ENCODE measurements around the gene FAM124A. TPM values are rescaled to one million over a fixed set of nuclear protein-coding genes. Genes with fewer than 3 reads are reported as not detected.
A peak's percentile ranks its signal among the peaks of the same experiment; 100 is the strongest.

The FAM124A gene
- total RNA-seq, 3 donors from 2014 or later (not counting 1 experiment from before 2014, with no cell fraction given) = not detected

DNA sequence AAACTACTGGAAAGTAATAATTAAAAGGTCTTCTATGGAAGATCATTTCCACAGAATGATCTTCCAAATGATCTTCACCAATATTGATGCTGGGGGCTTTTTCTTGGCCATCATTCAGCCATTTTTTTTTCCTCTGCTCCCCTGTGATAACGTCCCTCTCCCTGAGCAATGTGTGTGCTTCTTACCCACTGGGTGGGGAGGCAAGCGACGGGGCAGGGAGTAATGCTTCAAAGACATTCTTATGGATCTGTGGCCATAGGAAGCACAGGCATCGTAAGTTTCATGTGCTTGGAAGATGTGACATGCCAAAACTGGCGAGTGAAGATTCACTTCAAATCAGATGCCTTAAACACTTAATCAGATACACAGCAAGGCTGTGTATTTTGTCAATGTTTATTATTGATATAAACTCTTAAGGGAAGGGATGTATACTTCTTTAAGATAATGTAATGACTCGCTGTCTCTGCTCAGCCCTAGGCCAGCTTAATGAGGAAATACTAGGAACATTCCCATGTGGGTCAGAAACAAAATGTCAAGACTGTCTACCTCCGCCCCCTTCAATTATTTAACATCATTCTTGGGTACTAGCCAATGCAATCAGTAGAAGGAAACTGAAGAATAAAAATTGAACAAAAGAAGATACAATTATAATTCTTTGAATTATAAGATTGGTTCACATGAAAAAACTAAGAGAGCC lies 83.2 kb downstream of the FAM124A start:
- no peak overlapping the region for H3K4me3 ChIP-seq (ENCODE audit: low read length)
- H3K27ac Mint-ChIP-seq = no peak overlapping the region
- DNase-seq = no peak
- H3K4me1 ChIP-seq (ENCODE audit: control insufficient read depth, insufficient read depth, low read length) = no peaks in the 10 kb centered on the region
- no peaks in the 10 kb centered on the region for H3K36me3 Mint-ChIP-seq
- H3K9me3 ChIP-seq (ENCODE audit: control insufficient read depth, insufficient read depth, low read length) = no peaks in the 10 kb centered on the region
- no peaks in the 10 kb centered on the region for H3K9me3 Mint-ChIP-seq
- peaks cover 0 to 8% of the 10 kb centered on the region in 2 donors for H3K27me3 Mint-ChIP-seq (ENCODE audit: low read depth in 2 of 2)
- no peak overlapping the region for H3K27ac ChIP-seq (ENCODE audit: low read length)
- TF ChIP-seq, protein P1, sequence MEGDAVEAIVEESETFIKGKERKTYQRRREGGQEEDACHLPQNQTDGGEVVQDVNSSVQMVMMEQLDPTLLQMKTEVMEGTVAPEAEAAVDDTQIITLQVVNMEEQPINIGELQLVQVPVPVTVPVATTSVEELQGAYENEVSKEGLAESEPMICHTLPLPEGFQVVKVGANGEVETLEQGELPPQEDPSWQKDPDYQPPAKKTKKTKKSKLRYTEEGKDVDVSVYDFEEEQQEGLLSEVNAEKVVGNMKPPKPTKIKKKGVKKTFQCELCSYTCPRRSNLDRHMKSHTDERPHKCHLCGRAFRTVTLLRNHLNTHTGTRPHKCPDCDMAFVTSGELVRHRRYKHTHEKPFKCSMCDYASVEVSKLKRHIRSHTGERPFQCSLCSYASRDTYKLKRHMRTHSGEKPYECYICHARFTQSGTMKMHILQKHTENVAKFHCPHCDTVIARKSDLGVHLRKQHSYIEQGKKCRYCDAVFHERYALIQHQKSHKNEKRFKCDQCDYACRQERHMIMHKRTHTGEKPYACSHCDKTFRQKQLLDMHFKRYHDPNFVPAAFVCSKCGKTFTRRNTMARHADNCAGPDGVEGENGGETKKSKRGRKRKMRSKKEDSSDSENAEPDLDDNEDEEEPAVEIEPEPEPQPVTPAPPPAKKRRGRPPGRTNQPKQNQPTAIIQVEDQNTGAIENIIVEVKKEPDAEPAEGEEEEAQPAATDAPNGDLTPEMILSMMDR (IDR thresholded peaks at IDR 0.05) = no peak
- H3K27me3 ChIP-seq (ENCODE audit: control insufficient read depth, insufficient read depth, low read length) = no peaks in the 10 kb centered on the region
- no peak overlapping the region for H3K4me3 Mint-ChIP-seq
- intact Hi-C loops (cut with micrococcal nuclease) = no loop called here
- no peaks in the 10 kb centered on the region for H3K4me1 Mint-ChIP-seq
- no peaks in the 10 kb centered on the region for H3K36me3 ChIP-seq (ENCODE audit: control insufficient read depth, insufficient read depth, low read length)
- no peak for ATAC-seq
- 96% methylated on average over 6 of the region's 7 CpGs for WGBS (ENCODE audit: insufficient coverage)

DNA sequence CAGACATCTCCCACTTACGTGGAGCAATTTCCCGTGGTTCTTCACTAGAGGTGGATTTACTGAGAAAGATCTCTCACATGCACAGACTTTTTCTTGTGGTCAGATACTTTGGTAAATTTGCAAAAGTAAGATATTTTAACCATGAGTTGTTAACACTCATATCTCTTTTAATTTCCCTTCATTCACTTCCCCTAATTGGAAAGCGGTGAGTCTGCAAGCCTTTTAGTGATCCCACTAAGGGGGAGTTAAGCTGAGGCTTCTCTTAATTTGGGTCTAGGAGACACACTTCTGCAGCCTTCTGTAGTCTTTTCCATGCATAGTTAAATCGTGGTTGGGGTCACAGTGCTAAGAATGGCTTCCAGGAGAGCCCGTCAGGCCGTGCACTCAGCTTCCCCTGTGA lies 86.6 kb downstream of the FAM124A start:
- no peaks in the 10 kb centered on the region for H3K36me3 ChIP-seq (ENCODE audit: control insufficient read depth, insufficient read depth, low read length)
- WGBS (ENCODE audit: insufficient coverage) = 53% methylated on average over 3 of the region's 6 CpGs
- H3K27ac ChIP-seq (ENCODE audit: low read length) = no peak overlapping the region
- no peak overlapping the region for H3K27ac Mint-ChIP-seq
- no peaks in the 10 kb centered on the region for H3K27me3 ChIP-seq (ENCODE audit: control insufficient read depth, insufficient read depth, low read length)
- intact Hi-C loops (cut with micrococcal nuclease) = no loop called here
- TF ChIP-seq, protein P1 (IDR thresholded peaks at IDR 0.05) = no peak
- no peaks in the 10 kb centered on the region for H3K4me1 Mint-ChIP-seq
- no peaks in the 10 kb centered on the region for H3K4me1 ChIP-seq (ENCODE audit: control insufficient read depth, insufficient read depth, low read length)
- no peaks in the 10 kb centered on the region for H3K9me3 Mint-ChIP-seq
- H3K27me3 Mint-ChIP-seq (ENCODE audit: low read depth in 2 of 2) = peaks cover 7 to 11% of the 10 kb centered on the region in 2 donors
- no peaks in the 10 kb centered on the region for H3K9me3 ChIP-seq (ENCODE audit: control insufficient read depth, insufficient read depth, low read length)
- no peak overlapping the region for H3K4me3 ChIP-seq (ENCODE audit: low read length)
- H3K4me3 Mint-ChIP-seq = no peak overlapping the region
- ATAC-seq (peak in 1 of 3 donors; percentile 7), DNase-seq (no peak)
- no peaks in the 10 kb centered on the region for H3K36me3 Mint-ChIP-seq

DNA sequence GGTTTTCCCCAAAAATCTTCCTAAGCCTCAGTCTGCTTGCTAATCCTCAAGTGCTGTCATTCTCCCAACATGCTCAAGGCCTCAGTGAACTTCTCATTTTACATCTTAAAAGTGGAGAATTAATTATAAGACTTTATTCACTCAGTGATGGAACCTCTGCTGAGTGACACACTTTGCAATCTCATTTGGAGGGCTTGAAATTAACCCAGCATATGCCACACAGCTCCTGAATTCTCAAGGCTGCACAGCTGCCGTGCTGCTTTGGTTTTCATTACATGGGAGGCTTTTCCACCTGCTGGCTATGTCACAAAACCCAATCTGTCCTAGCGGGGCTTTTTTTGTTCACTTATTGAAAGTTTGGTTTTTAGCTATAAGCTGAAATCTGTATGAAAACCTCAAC lies 89.0 kb downstream of the FAM124A start:
- TF ChIP-seq, protein P1 (IDR thresholded peaks at IDR 0.05) = no peak
- intact Hi-C loops (cut with micrococcal nuclease) = no loop called here
- Histone ChIP-seq H3K9me3 (ENCODE audit: control insufficient read depth, insufficient read depth, low read length) (no peaks in the 10 kb centered on the region), H3K36me3 (ENCODE audit: control insufficient read depth, insufficient read depth, low read length) (no peaks in the 10 kb centered on the region), H3K27me3 (ENCODE audit: control insufficient read depth, insufficient read depth, low read length) (no peaks in the 10 kb centered on the region), H3K27ac (ENCODE audit: low read length) (no peak overlapping the region), H3K4me3 (ENCODE audit: low read length) (no peak overlapping the region), H3K4me1 (ENCODE audit: control insufficient read depth, insufficient read depth, low read length) (no peaks in the 10 kb centered on the region)
- H3K27ac Mint-ChIP-seq = no peak overlapping the region
- no peaks in the 10 kb centered on the region for H3K9me3 Mint-ChIP-seq
- H3K27me3 Mint-ChIP-seq (ENCODE audit: low read depth in 2 of 2) = peaks cover 7 to 15% of the 10 kb centered on the region in 2 donors
- no peaks in the 10 kb centered on the region for H3K36me3 Mint-ChIP-seq
- no peak overlapping the region for H3K4me3 Mint-ChIP-seq
- no peaks in the 10 kb centered on the region for H3K4me1 Mint-ChIP-seq
- no peak for ATAC-seq
- no peak for DNase-seq
- 80% methylated on average over 2 of the region's 2 CpGs for WGBS (ENCODE audit: insufficient coverage)

Data from natural killer cell (primary cell).